ENCODE measurements around the gene CACNG7. TPM values are rescaled to one million over a fixed set of nuclear protein-coding genes. Genes with fewer than 3 reads are reported as not detected.

The CACNG7 gene
- polyA plus RNA-seq, 1 donor from 2014 or later = 27.8 TPM

DNA sequence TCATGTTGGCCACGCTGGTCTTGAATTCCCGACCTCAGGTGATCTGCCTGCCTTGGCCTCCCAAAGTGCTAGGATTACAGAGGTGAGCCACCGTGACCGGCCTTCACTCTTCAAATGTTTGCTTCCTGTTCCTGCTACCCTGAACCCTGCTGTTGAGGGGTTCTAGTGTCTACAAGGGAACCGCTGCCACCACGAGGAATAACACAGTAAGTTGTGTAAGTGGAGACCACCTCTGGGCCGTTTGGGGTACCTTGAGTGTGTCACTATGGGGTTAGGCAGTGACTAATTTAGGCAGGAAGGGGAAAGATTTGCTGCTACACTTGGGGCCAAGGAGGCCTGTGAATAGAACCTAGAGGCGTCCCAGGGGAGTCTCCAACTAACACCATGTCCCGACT is 43.6 kb upstream of the CACNG7 start:
- Histone ChIP-seq H4K20me1 (ENCODE audit: insufficient read depth) (peaks cover 14% of the 10 kb centered on the region), H3F3A (ENCODE audit: insufficient read depth, low read length, poor library complexity, severe bottlenecking) (no peaks in the 10 kb centered on the region), H3K4me3 (ENCODE audit: low read length) (peak overlapping the region; percentile 88), H3K9ac (ENCODE audit: low read length) (peak overlapping the region; percentile 87), H3K9me2 (ENCODE audit: insufficient read depth, low read length) (no peaks in the 10 kb centered on the region), H3K9me3 (ENCODE audit: low read length) (no peaks in the 10 kb centered on the region), H3K4me2 (ENCODE audit: low read length) (peak overlapping the region; percentile 62), H3K36me3 (ENCODE audit: insufficient read depth, low read length) (no peaks in the 10 kb centered on the region), H2AFZ (ENCODE audit: low read depth, low read length) (peak overlapping the region; percentile 90), H3K27ac (ENCODE audit: low read length) (peak overlapping the region; percentile 85), H3K27me3 (ENCODE audit: insufficient read depth, low read depth, low read length) (no peaks in the 10 kb centered on the region), H3K79me2 (replicated peaks; ENCODE audit: insufficient read depth, low read length) (peaks cover 11% of the 10 kb centered on the region)
- TF ChIP-seq RAD21 (conservative IDR thresholded peaks at IDR 0.05) = peak; percentile 33
- TF ChIP-seq SMC3 (conservative IDR thresholded peaks at IDR 0.05; ENCODE audit: poor library complexity) = peak; percentile 39
- TF ChIP-seq EP300 (conservative IDR thresholded peaks at IDR 0.05; ENCODE audit: poor library complexity, severe bottlenecking) = no peak
- TF ChIP-seq, protein P1, sequence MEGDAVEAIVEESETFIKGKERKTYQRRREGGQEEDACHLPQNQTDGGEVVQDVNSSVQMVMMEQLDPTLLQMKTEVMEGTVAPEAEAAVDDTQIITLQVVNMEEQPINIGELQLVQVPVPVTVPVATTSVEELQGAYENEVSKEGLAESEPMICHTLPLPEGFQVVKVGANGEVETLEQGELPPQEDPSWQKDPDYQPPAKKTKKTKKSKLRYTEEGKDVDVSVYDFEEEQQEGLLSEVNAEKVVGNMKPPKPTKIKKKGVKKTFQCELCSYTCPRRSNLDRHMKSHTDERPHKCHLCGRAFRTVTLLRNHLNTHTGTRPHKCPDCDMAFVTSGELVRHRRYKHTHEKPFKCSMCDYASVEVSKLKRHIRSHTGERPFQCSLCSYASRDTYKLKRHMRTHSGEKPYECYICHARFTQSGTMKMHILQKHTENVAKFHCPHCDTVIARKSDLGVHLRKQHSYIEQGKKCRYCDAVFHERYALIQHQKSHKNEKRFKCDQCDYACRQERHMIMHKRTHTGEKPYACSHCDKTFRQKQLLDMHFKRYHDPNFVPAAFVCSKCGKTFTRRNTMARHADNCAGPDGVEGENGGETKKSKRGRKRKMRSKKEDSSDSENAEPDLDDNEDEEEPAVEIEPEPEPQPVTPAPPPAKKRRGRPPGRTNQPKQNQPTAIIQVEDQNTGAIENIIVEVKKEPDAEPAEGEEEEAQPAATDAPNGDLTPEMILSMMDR (IDR thresholded peaks at IDR 0.05; ENCODE audit: poor library complexity, severe bottlenecking) = peak; percentile 50
- no peak for TF ChIP-seq EZH2 (IDR thresholded peaks at IDR 0.05; ENCODE audit: borderline replicate concordance, insufficient read depth, low read length, poor library complexity, severe bottlenecking)

DNA sequence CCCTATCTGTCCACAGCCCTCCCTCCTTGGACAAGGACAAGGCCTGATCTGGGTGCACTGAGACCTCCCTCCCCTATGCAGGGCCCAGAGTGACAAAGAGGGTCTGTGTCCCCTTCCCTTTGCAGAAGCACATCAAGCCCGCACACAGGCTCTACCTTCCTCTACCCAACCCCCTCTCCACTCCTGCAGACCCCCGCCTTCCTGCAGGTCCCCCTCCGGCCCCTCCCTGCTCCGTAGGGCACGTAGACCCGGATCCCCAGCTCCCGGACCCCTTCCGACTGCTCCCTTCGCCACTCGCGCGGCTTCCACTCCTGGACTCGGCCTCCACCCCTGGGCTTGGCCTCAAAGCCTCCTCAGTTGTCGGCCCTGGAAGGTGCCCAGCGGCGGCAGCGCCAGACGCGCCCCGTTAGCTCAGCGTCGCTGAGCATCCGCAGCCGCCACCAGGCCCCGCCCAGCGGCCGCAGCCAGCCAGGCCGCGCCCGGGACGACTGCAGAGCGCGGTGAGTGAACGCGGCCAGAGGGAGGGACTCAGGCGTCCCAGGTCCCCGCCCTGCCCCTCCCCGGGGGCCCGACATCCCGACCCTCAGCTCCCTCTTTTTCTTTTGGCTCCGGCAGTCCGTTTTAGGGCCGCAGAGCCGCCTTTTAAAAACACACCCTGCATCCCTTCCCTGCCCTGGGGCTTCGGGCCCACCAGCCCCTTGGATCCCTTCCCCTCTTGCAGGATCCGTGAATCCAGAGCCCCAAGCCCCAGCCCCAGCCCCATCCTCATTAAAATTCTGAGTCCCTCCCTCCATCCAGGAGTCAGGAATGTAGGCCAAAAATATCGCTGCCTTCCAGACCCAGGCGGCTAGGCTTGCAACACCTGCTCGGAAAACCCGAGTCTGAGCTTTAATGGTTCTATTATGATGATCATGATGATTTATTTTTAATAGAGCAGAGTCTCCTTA is 42.9 kb upstream of the CACNG7 start:
- Histone ChIP-seq H3K4me3 (ENCODE audit: low read length) (peak overlapping the region; percentile 88), H3K79me2 (replicated peaks; ENCODE audit: insufficient read depth, low read length) (peaks cover 11% of the 10 kb centered on the region), H3K27ac (ENCODE audit: low read length) (peak overlapping the region; percentile 85), H2AFZ (ENCODE audit: low read depth, low read length) (peak overlapping the region; percentile 90), H3F3A (ENCODE audit: insufficient read depth, low read length, poor library complexity, severe bottlenecking) (no peaks in the 10 kb centered on the region), H3K9me2 (ENCODE audit: insufficient read depth, low read length) (no peaks in the 10 kb centered on the region), H3K9ac (ENCODE audit: low read length) (peak overlapping the region; percentile 87), H3K27me3 (ENCODE audit: insufficient read depth, low read depth, low read length) (no peaks in the 10 kb centered on the region), H3K36me3 (ENCODE audit: insufficient read depth, low read length) (no peaks in the 10 kb centered on the region), H3K4me2 (ENCODE audit: low read length) (peak overlapping the region; percentile 79), H3K9me3 (ENCODE audit: low read length) (no peaks in the 10 kb centered on the region), H4K20me1 (ENCODE audit: insufficient read depth) (peaks cover 14% of the 10 kb centered on the region)
- TF ChIP-seq SMC3 (conservative IDR thresholded peaks at IDR 0.05; ENCODE audit: poor library complexity) = no peak
- TF ChIP-seq TAF1 (IDR thresholded peaks at IDR 0.05; ENCODE audit: low read depth) = peak; percentile 92
- TF ChIP-seq MXI1 (conservative IDR thresholded peaks at IDR 0.05; ENCODE audit: poor library complexity, severe bottlenecking) = peak; percentile 26
- peak; percentile 79 for TF ChIP-seq POLR2AphosphoS5 (IDR thresholded peaks at IDR 0.05)
- peak; percentile 41 for TF ChIP-seq EP300 (conservative IDR thresholded peaks at IDR 0.05; ENCODE audit: poor library complexity, severe bottlenecking)
- no peak for TF ChIP-seq EZH2 (IDR thresholded peaks at IDR 0.05; ENCODE audit: borderline replicate concordance, insufficient read depth, low read length, poor library complexity, severe bottlenecking)
- TF ChIP-seq, protein P2, sequence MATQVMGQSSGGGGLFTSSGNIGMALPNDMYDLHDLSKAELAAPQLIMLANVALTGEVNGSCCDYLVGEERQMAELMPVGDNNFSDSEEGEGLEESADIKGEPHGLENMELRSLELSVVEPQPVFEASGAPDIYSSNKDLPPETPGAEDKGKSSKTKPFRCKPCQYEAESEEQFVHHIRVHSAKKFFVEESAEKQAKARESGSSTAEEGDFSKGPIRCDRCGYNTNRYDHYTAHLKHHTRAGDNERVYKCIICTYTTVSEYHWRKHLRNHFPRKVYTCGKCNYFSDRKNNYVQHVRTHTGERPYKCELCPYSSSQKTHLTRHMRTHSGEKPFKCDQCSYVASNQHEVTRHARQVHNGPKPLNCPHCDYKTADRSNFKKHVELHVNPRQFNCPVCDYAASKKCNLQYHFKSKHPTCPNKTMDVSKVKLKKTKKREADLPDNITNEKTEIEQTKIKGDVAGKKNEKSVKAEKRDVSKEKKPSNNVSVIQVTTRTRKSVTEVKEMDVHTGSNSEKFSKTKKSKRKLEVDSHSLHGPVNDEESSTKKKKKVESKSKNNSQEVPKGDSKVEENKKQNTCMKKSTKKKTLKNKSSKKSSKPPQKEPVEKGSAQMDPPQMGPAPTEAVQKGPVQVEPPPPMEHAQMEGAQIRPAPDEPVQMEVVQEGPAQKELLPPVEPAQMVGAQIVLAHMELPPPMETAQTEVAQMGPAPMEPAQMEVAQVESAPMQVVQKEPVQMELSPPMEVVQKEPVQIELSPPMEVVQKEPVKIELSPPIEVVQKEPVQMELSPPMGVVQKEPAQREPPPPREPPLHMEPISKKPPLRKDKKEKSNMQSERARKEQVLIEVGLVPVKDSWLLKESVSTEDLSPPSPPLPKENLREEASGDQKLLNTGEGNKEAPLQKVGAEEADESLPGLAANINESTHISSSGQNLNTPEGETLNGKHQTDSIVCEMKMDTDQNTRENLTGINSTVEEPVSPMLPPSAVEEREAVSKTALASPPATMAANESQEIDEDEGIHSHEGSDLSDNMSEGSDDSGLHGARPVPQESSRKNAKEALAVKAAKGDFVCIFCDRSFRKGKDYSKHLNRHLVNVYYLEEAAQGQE (IDR thresholded peaks at IDR 0.05; ENCODE audit: borderline replicate concordance) = peak; percentile 92
